Stimulated activated CD8-positive, alpha-beta memory T cell treated with anti-CD3 and anti-CD28 coated beads, Interleukin-12 subunit alpha, Interleukin-12 subunit beta, amount 100 ng/mL, for 24 hours (primary cell): ENCODE measurements around the gene CHRM5.

Source experiments
- DNase-seq: peaks from one replicate; pipeline ENCODE4 v3.0.0-alpha.2; 2020; ENCODE audit errors: extremely low read depth

The CHRM5 gene

DNA sequence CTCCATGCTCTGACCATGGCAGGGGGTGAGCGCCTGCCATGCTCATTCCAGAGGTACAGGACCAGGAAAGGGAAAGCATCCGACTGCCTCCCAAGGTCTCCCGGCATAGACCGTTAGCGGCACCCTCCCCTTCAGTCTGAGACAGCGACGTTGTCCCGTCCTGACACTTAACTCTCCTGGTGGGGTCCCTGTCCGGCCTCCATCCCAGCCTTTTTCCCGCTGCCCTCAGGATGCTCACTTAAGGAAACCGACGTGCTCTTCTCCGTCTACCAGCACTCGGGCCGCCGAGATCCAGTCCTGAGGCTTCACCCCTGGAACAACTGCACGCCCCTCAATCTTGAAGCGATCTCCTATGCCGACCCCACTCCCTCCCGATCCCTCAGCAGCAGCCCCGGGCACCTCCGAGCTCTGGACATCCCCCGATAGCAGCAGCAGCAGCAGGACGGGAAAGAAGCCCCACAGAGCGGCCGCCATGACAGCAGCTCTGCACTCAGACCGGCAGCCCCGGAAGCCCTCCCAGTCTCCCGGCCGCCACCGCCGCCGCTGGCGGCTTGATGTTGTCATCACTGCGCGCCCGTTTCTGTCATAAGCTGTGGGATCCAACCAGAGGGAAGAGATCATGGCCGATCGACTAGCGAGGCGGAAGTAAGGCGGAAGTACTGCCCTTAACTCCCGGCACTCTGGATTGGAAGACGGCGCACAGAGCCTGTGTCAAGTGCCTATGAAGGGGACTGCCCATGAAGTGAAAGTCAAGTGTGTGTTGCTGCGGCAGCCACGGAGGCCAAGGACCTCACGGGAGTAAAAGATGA is 133.3 kb downstream of the CHRM5 start, which contains the start of the genes EMC7 and PGBD4:
Gene EMC7, minus strand, starts transcription at position 497 of the 809 bp plus-strand sequence. Its CDS starts 23 bp downstream, at position 474.
Gene PGBD4, plus strand, starts transcription at position 718 of the 809 bp plus-strand sequence. CDS start 449 bp downstream, outside the sequence.
- DNase-seq, result peak; percentile 96

- DNase-seq, result no peak
Observed at GRCh38 chr15:34102175-34102925, 134.1 kb downstream of the CHRM5 start.

DNA sequence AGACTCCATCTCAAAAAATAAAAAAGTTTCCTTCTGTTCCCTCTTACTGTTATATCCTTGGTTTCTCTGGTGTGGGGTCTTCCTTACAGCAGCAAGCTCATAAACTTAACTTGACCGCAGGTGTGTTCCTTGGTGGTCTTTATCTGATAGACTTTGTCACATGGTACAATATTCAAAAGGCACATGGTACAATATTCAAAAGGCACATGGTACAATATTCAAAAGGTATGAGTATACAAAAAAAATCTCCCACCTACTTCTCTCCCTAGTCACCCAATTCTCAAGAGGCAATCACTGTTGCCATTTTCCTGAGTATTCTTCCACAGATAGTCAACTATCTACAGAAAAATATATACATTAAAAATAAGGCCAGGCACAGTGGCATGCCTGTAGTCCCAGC is 138.1 kb downstream of the CHRM5 start:
- DNase-seq, result no peak

DNA sequence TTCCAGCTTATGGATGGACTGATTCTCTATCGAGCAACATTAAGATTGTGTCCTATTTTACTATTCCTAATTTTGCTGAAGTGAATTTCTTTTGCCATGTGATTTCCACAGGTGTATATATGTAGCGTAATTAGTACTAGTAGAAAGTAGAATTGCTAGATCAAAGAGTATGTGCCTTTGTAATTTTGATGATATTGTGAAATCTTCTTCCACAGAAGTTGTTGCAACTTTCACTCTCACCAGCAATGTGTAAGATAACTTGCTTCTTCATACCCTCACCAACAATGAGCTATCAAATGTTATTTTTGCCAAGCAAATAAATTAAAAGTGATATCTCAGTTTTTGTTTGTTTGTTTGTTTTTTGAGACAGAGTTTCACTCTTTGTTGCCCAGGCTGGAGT is 139.0 kb downstream of the CHRM5 start:
- no peak for DNase-seq

- no peak for DNase-seq
Observed at GRCh38 chr15:34109797-34110663, 141.7 kb downstream of the CHRM5 start.

- no peak for DNase-seq
Observed at GRCh38 chr15:34111488-34111887, 143.2 kb downstream of the CHRM5 start.

GRCh38 chr15:34114215-34114614 is 145.9 kb downstream of the CHRM5 start:
- DNase-seq, result no peak

GRCh38 chr15:34114739-34115138 is 146.4 kb downstream of the CHRM5 start:
- no peak for DNase-seq

GRCh38 chr15:34116620-34117019 is 148.3 kb downstream of the CHRM5 start:
- no peak for DNase-seq
